ENCODE data around the gene MAPK7. TPM values are rescaled to one million over a fixed set of nuclear protein-coding genes. Genes with fewer than 3 reads are reported as not detected.

Gene MAPK7
- total and polyA plus RNA-seq, 2 of the 8 experiments (the other 6 are each of a cell fraction or from before 2014, with no cell fraction given) = 15.2 to 28.1 TPM

DNA sequence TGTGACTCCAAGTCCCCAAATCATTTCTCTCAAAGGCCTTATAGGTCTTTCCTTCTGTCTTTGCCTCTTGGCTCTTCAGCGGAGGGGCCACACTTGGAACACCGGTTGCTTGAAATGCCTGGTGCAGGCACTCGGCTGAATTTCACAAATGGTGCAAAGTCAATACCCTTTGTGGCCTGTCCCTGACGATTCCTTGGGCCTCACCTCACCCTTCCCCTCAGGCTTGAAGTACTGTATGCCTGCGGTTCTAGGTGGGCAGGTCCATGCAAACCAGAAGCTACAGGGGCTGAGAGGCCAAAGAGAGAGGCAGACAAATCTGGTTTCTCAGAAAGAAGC, 11.7 kb upstream of the MAPK7 start:
- ChIA-PET POLR2A (ENCODE audit: partially characterized antibody) (interaction anchor here (6.2 kb wide), 1 partner anchor 12 kb away, joined by 32 read pairs; the partner anchor contains the start of gene MAPK7), CTCF (ENCODE audit: partially characterized antibody) (interaction anchor here (1.1 to 6.7 kb wide), 6 partner anchors 14 to 396 kb away, joined by 3 to 66 read pairs (median 6); no protein-coding TSS in a partner anchor)
- Histone ChIP-seq H3K23ac (ENCODE audit: insufficient read length) (no peak overlapping the region), H3K4me1 (replicated peaks in 1 of 4; ENCODE audit: control insufficient read depth in 3 of 4, insufficient read depth in 4 of 4, low read length in 3 of 4) (peaks cover 0 to 9% (median 3%) of the 10 kb centered on the region in 4 experiments; a peak in 4 of 7 replicates), H2AFZ (ENCODE audit: low read length) (no peak overlapping the region), H2BK15ac (ENCODE audit: low read length) (no peak overlapping the region), H3K27me3 (replicated peaks in 1 of 4; ENCODE audit: control insufficient read depth in 3 of 4, extremely low read depth in 1 of 4, insufficient read depth in 3 of 4, low read length in 3 of 4) (no peaks in the 10 kb centered on the region; a peak in 1 of 7 replicates), H4K20me1 (replicated peaks in 1 of 2; ENCODE audit: control insufficient read depth in 1 of 2, insufficient read depth in 2 of 2, low read length in 2 of 2) (no peaks in the 10 kb centered on the region), H4K8ac (ENCODE audit: extremely low read depth, insufficient read depth, low read length) (no peak overlapping the region), H2BK20ac (ENCODE audit: low read length) (no peak overlapping the region), H3K36me3 (ENCODE audit: control insufficient read depth in 2 of 4, insufficient read depth in 4 of 4, low read length in 3 of 4) (no peaks in the 10 kb centered on the region), H3K23me2 (ENCODE audit: low read depth, low read length) (peaks cover 6% of the 10 kb centered on the region; the same call in 1 of the 2 replicates), H3K14ac (ENCODE audit: insufficient read length) (no peak overlapping the region), H2BK120ac (replicated peaks; ENCODE audit: low read depth, low read length) (no peak overlapping the region), H3K79me1 (ENCODE audit: low read depth, low read length) (no peaks in the 10 kb centered on the region), H4K91ac (replicated peaks; ENCODE audit: insufficient read length, low read length) (no peak overlapping the region), H3K4me2 (ENCODE audit: insufficient read depth in 1 of 2, low read depth in 2 of 2, low read length in 2 of 2) (no peak overlapping the region), H3K9me3 (ENCODE audit: insufficient read depth in 2 of 2, low read depth in 1 of 2, low read length in 1 of 2) (no peaks in the 10 kb centered on the region), H3K4ac (replicated peaks; ENCODE audit: insufficient read length, low read depth, low read length) (no peak overlapping the region), H3K18ac (ENCODE audit: extremely low read depth, low read length) (no peak overlapping the region), H3K9ac (replicated peaks in 1 of 4; ENCODE audit: extremely low read depth in 1 of 4, low read depth in 3 of 4, low read length in 3 of 4) (no peak overlapping the region), H3K56ac (replicated peaks; ENCODE audit: insufficient read length, low read depth, low read length) (no peak overlapping the region), H4K5ac (ENCODE audit: insufficient read length, low read depth, low read length) (no peak overlapping the region), H3K4me3 (ENCODE audit: extremely low read depth in 1 of 4, insufficient read depth in 2 of 4, low read depth in 3 of 4, low read length in 4 of 4) (no peak overlapping the region), H2AK5ac (ENCODE audit: low read depth, low read length) (no peak overlapping the region), H2BK12ac (ENCODE audit: low read depth, low read length) (no peak overlapping the region), H3K27ac (ENCODE audit: low read depth, low read length) (no peak overlapping the region), H2BK5ac (ENCODE audit: low read depth, low read length) (no peak overlapping the region; the same call in 1 of the 2 replicates), H3K79me2 (ENCODE audit: control insufficient read depth in 1 of 2, insufficient read depth in 2 of 2, low read length in 2 of 2) (no peaks in the 10 kb centered on the region)
- FAIRE-seq = no peak
- DNase-seq (ENCODE audit: low read depth in 1 of 2, low spot score in 2 of 2) = no peak
- WGBS, 2 experiments (ENCODE audit: extremely low coverage in 1 of 2, insufficient coverage in 1 of 2, insufficient read length in 1 of 2, insufficient replicate concordance in 2 of 2, low coverage in 1 of 2, low lambda C conversion rate in 2 of 2, missing lambda C conversion rate in 1 of 2) = 92% methylated on average over 5 of the region's 5 CpGs; no CpG with 5 or more reads in 1 of the 2 experiments
- TF ChIP-seq CBX8 (IDR thresholded peaks at IDR 0.05; ENCODE audit: borderline replicate concordance, low read depth, low read length) (no peak), RAD21 (IDR thresholded peaks at IDR 0.05 in 1 of 2, conservative IDR thresholded peaks at IDR 0.05 in 1 of 2; ENCODE audit: low read depth in 2 of 2, low read length in 2 of 2) (no peak), NRF1 (IDR thresholded peaks at IDR 0.05; ENCODE audit: low read depth, low read length) (no peak), POLR2AphosphoS5 (IDR thresholded peaks at IDR 0.05; ENCODE audit: low read depth, low read length) (no peak), GABPA (IDR thresholded peaks at IDR 0.05; ENCODE audit: borderline replicate concordance, insufficient read depth, low read length) (no peak), MAFK (IDR thresholded peaks at IDR 0.05; ENCODE audit: low read depth, low read length) (no peak), BACH1 (IDR thresholded peaks at IDR 0.05; ENCODE audit: low read length) (no peak), SAP30 (IDR thresholded peaks at IDR 0.05; ENCODE audit: insufficient read depth, insufficient replicate concordance, low read length) (no peak), CBX5 (IDR thresholded peaks at IDR 0.05; ENCODE audit: low read depth, low read length) (no peak), CHD1 (IDR thresholded peaks at IDR 0.05; ENCODE audit: low read depth, low read length) (no peak)
- TF ChIP-seq, protein P1, sequence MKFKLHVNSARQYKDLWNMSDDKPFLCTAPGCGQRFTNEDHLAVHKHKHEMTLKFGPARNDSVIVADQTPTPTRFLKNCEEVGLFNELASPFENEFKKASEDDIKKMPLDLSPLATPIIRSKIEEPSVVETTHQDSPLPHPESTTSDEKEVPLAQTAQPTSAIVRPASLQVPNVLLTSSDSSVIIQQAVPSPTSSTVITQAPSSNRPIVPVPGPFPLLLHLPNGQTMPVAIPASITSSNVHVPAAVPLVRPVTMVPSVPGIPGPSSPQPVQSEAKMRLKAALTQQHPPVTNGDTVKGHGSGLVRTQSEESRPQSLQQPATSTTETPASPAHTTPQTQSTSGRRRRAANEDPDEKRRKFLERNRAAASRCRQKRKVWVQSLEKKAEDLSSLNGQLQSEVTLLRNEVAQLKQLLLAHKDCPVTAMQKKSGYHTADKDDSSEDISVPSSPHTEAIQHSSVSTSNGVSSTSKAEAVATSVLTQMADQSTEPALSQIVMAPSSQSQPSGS (IDR thresholded peaks at IDR 0.05; ENCODE audit: low read length) = no peak
- TF ChIP-seq, protein P2, sequence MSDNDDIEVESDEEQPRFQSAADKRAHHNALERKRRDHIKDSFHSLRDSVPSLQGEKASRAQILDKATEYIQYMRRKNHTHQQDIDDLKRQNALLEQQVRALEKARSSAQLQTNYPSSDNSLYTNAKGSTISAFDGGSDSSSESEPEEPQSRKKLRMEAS (IDR thresholded peaks at IDR 0.05) = no peak

All from H1 (cell line).